H1 (cell line): ENCODE data around the gene CHRNG. TPM values are rescaled to one million over a fixed set of nuclear protein-coding genes. Genes with fewer than 3 reads are reported as not detected.

Experiments used
- CTCF ChIA-PET: fragments of 300-600 bp; sonication (Branson Sonifier 250); formaldehyde crosslinking; loops from one replicate; lab custom pipeline; 2021; ENCODE audit not compliant: partially characterized antibody; lab: Charles Lee
- POLR2A ChIA-PET: fragments of 300-600 bp; sonication (Branson Sonifier 250); formaldehyde crosslinking; loops from one replicate; lab custom pipeline; 2021; ENCODE audit warnings: inconsistent platforms; ENCODE audit not compliant: partially characterized antibody; lab: Charles Lee
- DNase-seq, 2 experiments: peaks; one replicate each; pipeline versions ENCODE4 v3.0.0 to v3.0.0-alpha.2; 2010 to 2022; ENCODE audit warnings: low spot score in 2 of 2, low read depth in 1 of 2, mixed read lengths in 1 of 2
- FAIRE-seq: peaks from 2 replicates; lab custom pipeline; 2011; peaks lifted over from hg19 to GRCh38; lab: Jason Lieb, UNC
- H2AFZ ChIP-seq: 2 replicates; pipeline ENCODE4 v1.8.1; 2012; ENCODE audit warnings: low read length, inconsistent platforms
- H2AK5ac ChIP-seq: 2 replicates; pipeline ENCODE4 v1.6.1; 2013; ENCODE audit warnings: low read depth, low read length
- H2BK120ac ChIP-seq: replicated peaks from 2 replicates; pipeline ENCODE3; 2013; ENCODE audit warnings: low read depth, low read length, inconsistent platforms
- H2BK12ac ChIP-seq: 2 replicates; pipeline ENCODE4 v1.6.1; 2013; ENCODE audit warnings: low read depth, low read length
- H2BK15ac ChIP-seq: 2 replicates; pipeline ENCODE4 v1.6.1; 2013; ENCODE audit warnings: low read length
- H2BK20ac ChIP-seq: 2 replicates; pipeline ENCODE4 v1.6.1; 2013; ENCODE audit warnings: low read length
- H2BK5ac ChIP-seq: 2 replicates; pipeline ENCODE4 v1.6.1; 2013; ENCODE audit warnings: low read depth, low read length
- H3K14ac ChIP-seq: 2 replicates; pipeline ENCODE4 v1.6.1; 2013; ENCODE audit warnings: inconsistent platforms; ENCODE audit not compliant: insufficient read length
- H3K18ac ChIP-seq: 2 replicates; pipeline ENCODE4 v1.6.1; 2013; ENCODE audit warnings: low read length; ENCODE audit errors: extremely low read depth
- H3K23ac ChIP-seq: 2 replicates; pipeline ENCODE4 v1.6.1; 2013; ENCODE audit warnings: inconsistent platforms; ENCODE audit not compliant: insufficient read length
- H3K23me2 ChIP-seq: 2 replicates; pipeline ENCODE4 v1.6.1; 2013; ENCODE audit warnings: low read depth, low read length
- H3K27ac ChIP-seq: 2 replicates; pipeline ENCODE4 v1.6.1; 2011; ENCODE audit warnings: low read depth, low read length, inconsistent platforms
- H3K27me3 ChIP-seq, 4 experiments: replicated peaks in 1 of 4; 1 replicate in 1 of 4; 2 replicates in 3 of 4; pipeline versions ENCODE4 v1.6.1 to v1.8.1; 2011 to 2013; ENCODE audit warnings: low read length in 3 of 4, mild to moderate bottlenecking in 3 of 4, inconsistent platforms in 2 of 4, mixed read lengths in 2 of 4, moderate library complexity in 1 of 4; ENCODE audit not compliant: control insufficient read depth in 3 of 4, insufficient read depth in 3 of 4; ENCODE audit errors: extremely low read depth in 1 of 4
- H3K36me3 ChIP-seq, 4 experiments: 2 replicates each; pipeline versions ENCODE4 v1.6.1 to v1.8.1; 2011 to 2013; ENCODE audit warnings: mild to moderate bottlenecking in 4 of 4, low read length in 3 of 4, moderate library complexity in 2 of 4, control low read depth in 1 of 4, inconsistent platforms in 1 of 4; ENCODE audit not compliant: insufficient read depth in 4 of 4, control insufficient read depth in 2 of 4
- H3K4ac ChIP-seq: replicated peaks from 2 replicates; pipeline ENCODE3; 2013; ENCODE audit warnings: low read length, low read depth, mixed read lengths, inconsistent platforms; ENCODE audit not compliant: insufficient read length
- H3K4me1 ChIP-seq, 4 experiments: replicated peaks in 1 of 4; 1 replicate in 1 of 4; 2 replicates in 3 of 4; pipeline versions ENCODE4 v1.6.1 to v1.8.1; 2011 to 2013; ENCODE audit warnings: low read length in 3 of 4, inconsistent platforms in 2 of 4, mixed read lengths in 1 of 4; ENCODE audit not compliant: insufficient read depth in 4 of 4, control insufficient read depth in 3 of 4
- H3K4me2 ChIP-seq, 2 experiments: 2 replicates each; pipeline versions ENCODE4 v1.6.1 to v1.8.1; 2011 to 2013; ENCODE audit warnings: low read depth in 2 of 2, low read length in 2 of 2, control low read depth in 1 of 2, inconsistent platforms in 1 of 2, mild to moderate bottlenecking in 1 of 2; ENCODE audit not compliant: insufficient read depth in 1 of 2
- H3K4me3 ChIP-seq, 4 experiments: fragments of 200-600, 300-600 bp in 1 of 4; sonication (generic), shearing (Covaris generic), sonication (Bioruptor Twin) in 1 of 4; 2 replicates each; pipeline versions ENCODE4 v1.5.1 to v1.8.1; 2011 to 2016; ENCODE audit warnings: low read length in 4 of 4, low read depth in 3 of 4, control low read depth in 2 of 4, inconsistent platforms in 2 of 4, mild to moderate bottlenecking in 2 of 4, mixed read lengths in 1 of 4, moderate library complexity in 1 of 4; ENCODE audit not compliant: insufficient read depth in 2 of 4; ENCODE audit errors: extremely low read depth in 1 of 4
- H3K56ac ChIP-seq: replicated peaks from 2 replicates; pipeline ENCODE3; 2013; ENCODE audit warnings: low read depth, mild to moderate bottlenecking, mixed read lengths, low read length, inconsistent platforms; ENCODE audit not compliant: insufficient read length
- H3K79me1 ChIP-seq: 2 replicates; pipeline ENCODE4 v1.6.1; 2013; ENCODE audit warnings: low read depth, low read length, control low read depth
- H3K79me2 ChIP-seq, 2 experiments: 2 replicates each; pipeline versions ENCODE4 v1.6.1 to v1.8.1; 2012 to 2013; ENCODE audit warnings: low read length in 2 of 2, mild to moderate bottlenecking in 2 of 2, inconsistent platforms in 1 of 2; ENCODE audit not compliant: insufficient read depth in 2 of 2, control insufficient read depth in 1 of 2
- H3K9ac ChIP-seq, 4 experiments: replicated peaks in 1 of 4; 1 replicate in 1 of 4; 2 replicates in 3 of 4; pipeline versions ENCODE4 v1.6.1 to v1.8.1; 2011 to 2013; ENCODE audit warnings: low read depth in 3 of 4, low read length in 3 of 4, control low read depth in 2 of 4, mild to moderate bottlenecking in 2 of 4, moderate library complexity in 2 of 4, inconsistent platforms in 1 of 4; ENCODE audit errors: extremely low read depth in 1 of 4
- H3K9me3 ChIP-seq, 2 experiments: 2 replicates each; pipeline versions ENCODE4 v1.6.1 to v1.8.1; 2012 to 2013; ENCODE audit warnings: mild to moderate bottlenecking in 2 of 2, moderate library complexity in 2 of 2, control low read depth in 1 of 2, inconsistent platforms in 1 of 2, low read depth in 1 of 2, low read length in 1 of 2, mixed read lengths in 1 of 2; ENCODE audit not compliant: insufficient read depth in 2 of 2
- H4K20me1 ChIP-seq, 2 experiments: replicated peaks in 1 of 2; 2 replicates each; pipeline versions ENCODE3 to v1.8.1; 2011 to 2013; ENCODE audit warnings: inconsistent platforms in 2 of 2, low read length in 2 of 2, mild to moderate bottlenecking in 1 of 2; ENCODE audit not compliant: insufficient read depth in 2 of 2, control insufficient read depth in 1 of 2
- H4K5ac ChIP-seq: 2 replicates; pipeline ENCODE4 v1.6.1; 2013; ENCODE audit warnings: low read length, low read depth, mixed read lengths, inconsistent platforms; ENCODE audit not compliant: insufficient read length
- H4K8ac ChIP-seq: 2 replicates; pipeline ENCODE4 v1.8.0; 2013; ENCODE audit warnings: mild to moderate bottlenecking, moderate library complexity, low read length, inconsistent platforms; ENCODE audit not compliant: insufficient read depth; ENCODE audit errors: extremely low read depth
- H4K91ac ChIP-seq: replicated peaks from 2 replicates; pipeline ENCODE3; 2013; ENCODE audit warnings: low read length, mixed read lengths, inconsistent platforms; ENCODE audit not compliant: insufficient read length
- BACH1 ChIP-seq: IDR thresholded peaks from 2 replicates; pipeline ENCODE4 v1.6.1; 2012; ENCODE audit warnings: low read length, improper control_type of control experiment
- EZH2 ChIP-seq: fragments of 200-600 bp; sonication (generic); IDR thresholded peaks from 2 replicates; pipeline ENCODE4 v1.7.1; 2012; ENCODE audit warnings: low read depth, mild to moderate bottlenecking, moderate library complexity, low read length, inconsistent platforms; ENCODE audit not compliant: severe bottlenecking
- FOSL1 ChIP-seq: IDR thresholded peaks from 2 replicates; pipeline ENCODE4 v1.6.1; 2011; ENCODE audit warnings: mild to moderate bottlenecking, low read depth, low read length, moderate library complexity; ENCODE audit not compliant: insufficient read depth
- JUN ChIP-seq: IDR thresholded peaks from 2 replicates; pipeline ENCODE4 v1.6.1; 2011; ENCODE audit warnings: low read depth, mild to moderate bottlenecking, improper control_type of control experiment, low read length
- NANOG ChIP-seq: IDR thresholded peaks from 2 replicates; pipeline ENCODE4 v1.6.1; 2011; ENCODE audit warnings: low read length, low read depth, mild to moderate bottlenecking, inconsistent platforms; ENCODE audit not compliant: insufficient read depth, poor library complexity, severe bottlenecking
- NRF1 ChIP-seq: IDR thresholded peaks from 2 replicates; pipeline ENCODE4 v1.6.1; 2011; ENCODE audit warnings: mild to moderate bottlenecking, low read depth, low read length, improper control_type of control experiment
- SAP30 ChIP-seq: fragments of 300-600 bp; sonication (generic); IDR thresholded peaks from 2 replicates; pipeline ENCODE4 v1.7.1; 2012; ENCODE audit warnings: low read length, moderate library complexity, mild to moderate bottlenecking, inconsistent platforms; ENCODE audit not compliant: insufficient read depth, insufficient replicate concordance
- SIX5 ChIP-seq: IDR thresholded peaks from 2 replicates; pipeline ENCODE4 v1.6.1; 2011; ENCODE audit warnings: mild to moderate bottlenecking, low read depth, low read length
- SP2 ChIP-seq: IDR thresholded peaks from 2 replicates; pipeline ENCODE4 v1.6.1; 2012; ENCODE audit warnings: mild to moderate bottlenecking, low read length, inconsistent platforms
- TCF12 ChIP-seq: IDR thresholded peaks from 2 replicates; pipeline ENCODE4 v1.6.1; 2011; ENCODE audit warnings: low read depth, mild to moderate bottlenecking, low read length
- polyA plus RNA-seq, 7 experiments: library from polyadenylated mRNA; depleted of rRNA in 3 of 7; stranded (reverse) in 5 of 7; unstranded in 2 of 7; fragments of >200 nt in 5 of 7; fragments of 200-250 nt in 2 of 7; gene quantifications; 1 replicate in 5 of 7; 2 replicates in 1 of 7; 4 replicates in 1 of 7; pipeline versions ENCODE4 v1.2.1 to v1.2.3, GENCODE V29; 2011 to 2013; ENCODE audit warnings: missing spikeins in 2 of 7, mixed read lengths in 2 of 7
- total RNA-seq: library from RNA; stranded (reverse); fragmentation: NEBNext Ultra II Directional; extraction: Animal tissue kit (Norgen Biotek cat#: 25700); gene quantifications from 2 replicates; pipeline ENCODE4 v1.2.1, GENCODE V29; 2021

Gene CHRNG
- total and polyA plus RNA-seq, 2 of the 8 experiments (the other 6 are each of a cell fraction or from before 2014, with no cell fraction given): 0.05 TPM; not detected in 1

GRCh38 chr2:232567721-232568120 lies 28.2 kb downstream of the CHRNG start:
- Histone ChIP-seq H2BK20ac (no peak overlapping the region), H2BK12ac (no peak overlapping the region), H4K8ac (no peak overlapping the region), H4K91ac (no peak overlapping the region), H3K9ac (no peak overlapping the region), H3K4me2 (no peak overlapping the region), H3K23me2 (no peaks in the 10 kb centered on the region), H4K20me1 (peaks cover 0 to 8% of the 10 kb centered on the region in 2 experiments), H3K79me1 (peaks cover 2% of the 10 kb centered on the region; the same call in 1 of the 2 replicates), H3K23ac (no peak overlapping the region), H3K27me3 (no peaks in the 10 kb centered on the region), H4K5ac (no peak overlapping the region), H3K4me1 (no peaks in the 10 kb centered on the region), H3K27ac (no peak overlapping the region), H3K56ac (no peak overlapping the region), H3K9me3 (no peaks in the 10 kb centered on the region), H2AFZ (no peak overlapping the region), H2AK5ac (no peak overlapping the region)
- POLR2A ChIA-PET: interaction anchor here (2.8 kb wide), 1 partner anchor 14 kb away, joined by 10 read pairs; no protein-coding TSS in a partner anchor
- FAIRE-seq: no peak
- no peak for TF ChIP-seq NANOG
- no peak for TF ChIP-seq SP2
- no peak for TF ChIP-seq TCF12
- TF ChIP-seq EZH2: no peak
- TF ChIP-seq SAP30: no peak
- TF ChIP-seq BACH1: no peak
- TF ChIP-seq SIX5: no peak
- no peak for TF ChIP-seq FOSL1
- TF ChIP-seq JUN: no peak
- TF ChIP-seq NRF1: no peak
- TF ChIP-seq, all 59 proteins: peak for 0
- H3K4me3 ChIP-seq: no peak overlapping the region
- H2BK5ac ChIP-seq: no peak overlapping the region
- H3K4ac ChIP-seq: no peak overlapping the region
- H3K18ac ChIP-seq: no peak overlapping the region
- no peak overlapping the region for H2BK120ac ChIP-seq
- H2BK15ac ChIP-seq: no peak overlapping the region
- CTCF ChIA-PET: interaction anchor here (0.6 to 1.1 kb wide), 3 partner anchors 12 to 232 kb away, joined by 3 to 4 read pairs (median 3); no protein-coding TSS in a partner anchor
- no peaks in the 10 kb centered on the region for H3K79me2 ChIP-seq
- peaks cover 11 to 67% (median 45%) of the 10 kb centered on the region in 4 experiments for H3K36me3 ChIP-seq
- no peak overlapping the region for H3K14ac ChIP-seq
- no peak for DNase-seq
